Endothelial cell of umbilical vein (primary cell): ENCODE results near the gene GTF3C5. TPM values are rescaled to one million over a fixed set of nuclear protein-coding genes. Genes with fewer than 3 reads are reported as not detected.

Experiments used
- BruUV-seq: library from RNA; stranded (reverse); fragments of 400-500 nt; replicated peaks from 2 replicates; lab custom pipeline; 2021; lab: Mats Ljungman, UMichigan
- CTCF ChIA-PET: fragments of 300-600, 350-600 bp; sonication (Branson Sonifier 250); formaldehyde crosslinking; loops from one replicate; lab custom pipeline; 2021; ENCODE audit warnings: antibody characterized with exemption, inconsistent platforms; lab: Charles Lee
- POLR2A ChIA-PET: fragments of 300-600, 350-600 bp; sonication (Branson Sonifier 250); formaldehyde crosslinking; loops from one replicate; lab custom pipeline; 2021; ENCODE audit warnings: antibody characterized with exemption, inconsistent platforms; lab: Charles Lee
- DNase-seq: peaks from one replicate; pipeline ENCODE4 v3.0.0-alpha.2; 2011; ENCODE audit warnings: low read depth, low spot score
- FAIRE-seq: peaks from 2 replicates; lab custom pipeline; 2011; peaks lifted over from hg19 to GRCh38; lab: Jason Lieb, UNC
- H2AFZ ChIP-seq: 2 replicates; pipeline ENCODE4 v1.6.0; 2012; ENCODE audit warnings: low read depth, low read length, control low read depth, inconsistent platforms
- H3K27ac ChIP-seq: 2 replicates; pipeline ENCODE4 v1.5.1; 2011; ENCODE audit warnings: low read depth, mild to moderate bottlenecking, control low read depth, low read length, moderate library complexity; ENCODE audit not compliant: insufficient read depth
- H3K27me3 ChIP-seq, 2 experiments: 2 replicates each; pipeline versions ENCODE4 v1.6.0 to v1.6.1; 2011; ENCODE audit warnings: low read length in 2 of 2, mixed read lengths in 1 of 2; ENCODE audit not compliant: control insufficient read depth in 2 of 2, insufficient read depth in 2 of 2
- H3K36me3 ChIP-seq, 2 experiments: 2 replicates in 1 of 2; 3 replicates in 1 of 2; pipeline ENCODE4 v1.5.1; 2011; ENCODE audit warnings: low read length in 2 of 2, mild to moderate bottlenecking in 1 of 2, moderate library complexity in 1 of 2; ENCODE audit not compliant: control insufficient read depth in 2 of 2, insufficient read depth in 2 of 2; ENCODE audit errors: extremely low read depth in 1 of 2
- H3K4me1 ChIP-seq: 3 replicates; pipeline ENCODE4 v1.5.1; 2011; ENCODE audit warnings: mild to moderate bottlenecking, low read length; ENCODE audit not compliant: control insufficient read depth, insufficient read depth; ENCODE audit errors: extremely low read depth
- H3K4me2 ChIP-seq: 2 replicates; pipeline ENCODE4 v1.6.1; 2011; ENCODE audit warnings: low read length, control low read depth, mixed read lengths; ENCODE audit not compliant: insufficient read depth
- H3K4me3 ChIP-seq, 3 experiments: fragments of 200-600 bp in 1 of 3; sonication (generic), shearing (Covaris generic) in 1 of 3; replicated peaks in 1 of 3; 2 replicates each; pipeline ENCODE4 v1.5.1; 2011 to 2016; ENCODE audit warnings: control low read depth in 3 of 3, low read length in 3 of 3, mild to moderate bottlenecking in 2 of 3, inconsistent platforms in 1 of 3, low read depth in 1 of 3, moderate library complexity in 1 of 3; ENCODE audit not compliant: insufficient read depth in 1 of 3
- H3K79me2 ChIP-seq: 2 replicates; pipeline ENCODE4 v1.6.0; 2012; ENCODE audit warnings: low read length, inconsistent platforms; ENCODE audit not compliant: control insufficient read depth, insufficient read depth
- H3K9ac ChIP-seq: replicated peaks from 2 replicates; pipeline ENCODE3; 2011; ENCODE audit warnings: low read length, control low read depth; ENCODE audit not compliant: insufficient read depth; ENCODE audit errors: extremely low read depth
- H3K9me1 ChIP-seq: replicated peaks from 3 replicates; pipeline ENCODE4 v1.6.0; 2011; ENCODE audit warnings: mild to moderate bottlenecking, low read length; ENCODE audit not compliant: control insufficient read depth, insufficient read depth; ENCODE audit errors: extremely low read depth
- H3K9me3 ChIP-seq: replicated peaks from 2 replicates; pipeline ENCODE4 v1.5.1; 2012; ENCODE audit warnings: low read length, inconsistent platforms; ENCODE audit not compliant: control insufficient read depth, insufficient read depth
- H4K20me1 ChIP-seq: replicated peaks from 2 replicates; pipeline ENCODE3; 2011; ENCODE audit warnings: mild to moderate bottlenecking, low read length; ENCODE audit not compliant: control insufficient read depth, insufficient read depth; ENCODE audit errors: extremely low read depth
- CTCF ChIP-seq, 2 donors: IDR thresholded peaks; 1 replicate in 1 of 2; 2 replicates in 1 of 2; pipeline ENCODE4 v1.5.1; 2011; ENCODE audit warnings: low read length in 2 of 2, mild to moderate bottlenecking in 2 of 2, moderate library complexity in 2 of 2, control low read depth in 1 of 2, inconsistent platforms in 1 of 2, low read depth in 1 of 2; ENCODE audit not compliant: insufficient read depth in 1 of 2; ENCODE audit errors: extremely low read depth in 1 of 2
- EZH2 ChIP-seq: IDR thresholded peaks from 2 replicates; pipeline ENCODE4 v1.6.1; 2012; ENCODE audit warnings: borderline replicate concordance, low read depth, mild to moderate bottlenecking, moderate library complexity, low read length, inconsistent platforms; ENCODE audit not compliant: severe bottlenecking
- FOS ChIP-seq: IDR thresholded peaks from 2 replicates; pipeline ENCODE4 v1.6.1; 2011; ENCODE audit warnings: mild to moderate bottlenecking, low read length, moderate library complexity, borderline replicate concordance; ENCODE audit not compliant: insufficient read depth
- GATA2 ChIP-seq: IDR thresholded peaks from 2 replicates; pipeline ENCODE4 v1.7.0; 2011; ENCODE audit warnings: low read depth, mild to moderate bottlenecking, moderate library complexity, mixed read lengths, low read length; ENCODE audit not compliant: insufficient read length, insufficient read depth
- JUN ChIP-seq: IDR thresholded peaks from 2 replicates; pipeline ENCODE4 v1.6.1; 2011; ENCODE audit warnings: borderline replicate concordance, low read depth; ENCODE audit not compliant: insufficient read length, insufficient read depth
- MAX ChIP-seq: IDR thresholded peaks from 2 replicates; pipeline ENCODE4 v1.6.1; 2011; ENCODE audit not compliant: insufficient read depth, insufficient read length
- MYC ChIP-seq: IDR thresholded peaks from one replicate; pipeline ENCODE4 v1.6.1; 2011; ENCODE audit warnings: mild to moderate bottlenecking, low read depth, low read length
- POLR2A ChIP-seq: IDR thresholded peaks from 2 replicates; pipeline ENCODE4 v1.6.1; 2012; ENCODE audit warnings: low read depth, mild to moderate bottlenecking, control low read depth, low read length
- POLR2AphosphoS5 ChIP-seq: IDR thresholded peaks from 2 replicates; pipeline ENCODE4 v1.6.1; 2012; ENCODE audit warnings: low read depth, mild to moderate bottlenecking, control low read depth, low read length, moderate library complexity; ENCODE audit not compliant: insufficient read depth
- dilution Hi-C: fragments of 300-500 bp; cut with MboI; formaldehyde crosslinking; loops from one replicate; pipeline ENCODE4 v1.15.0; 2019; ENCODE audit warnings: low sequenced_read_pairs; ENCODE audit not compliant: extremely low pct_ligation_motif_present
- intact Hi-C: fragments of 100-400 bp; cut with micrococcal nuclease; formaldehyde crosslinking; loops from one replicate; pipeline ENCODE4 v1.10.0; 2022
- polyA plus RNA-seq, 4 experiments: library from polyadenylated mRNA; depleted of rRNA in 3 of 4; stranded (reverse) in 3 of 4; unstranded in 1 of 4; fragments of >200 nt; gene quantifications; 2 replicates each; pipeline versions ENCODE4 v1.2.1 to v1.2.3, GENCODE V29; 2011 to 2012; ENCODE audit warnings: missing spikeins in 1 of 4
- total RNA-seq: library from RNA; stranded (reverse); gene quantifications from 2 replicates; pipeline ENCODE4 v1.2.3, GENCODE V29; 2021

The GTF3C5 gene
- total and polyA plus RNA-seq, 2 donors (not counting 3 experiments of a cell fraction or from before 2014, with no cell fraction given), result 65.6 to 73.8 TPM

DNA sequence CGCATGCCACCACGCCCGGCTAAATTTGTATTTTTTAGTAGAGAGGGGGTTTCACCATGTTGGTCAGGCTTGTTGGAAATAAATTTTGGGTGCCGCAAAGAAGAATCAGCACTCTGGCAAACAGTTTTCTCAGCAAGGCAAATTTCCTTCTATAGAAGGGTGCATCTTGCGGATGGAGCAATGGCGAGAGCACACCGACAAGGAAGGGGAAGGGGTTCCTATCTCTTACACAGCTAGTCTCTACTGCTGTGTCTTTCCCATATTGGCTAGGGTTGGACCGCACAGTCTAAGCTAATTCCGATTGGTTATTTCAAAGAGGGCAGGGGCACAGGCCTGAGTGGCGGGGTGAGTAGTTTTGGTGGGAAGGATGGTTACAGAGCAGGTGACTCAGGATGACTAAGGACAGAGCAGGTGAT, 707 bp downstream of the GTF3C5 start:
- Histone ChIP-seq H3K4me3 (peak overlapping the region; percentile 85 to 93 (median 92)), H3K4me1 (peaks cover 8% of the 10 kb centered on the region), H2AFZ (no peak overlapping the region), H3K36me3 (peaks cover 0 to 2% of the 10 kb centered on the region in 2 experiments), H3K9me1 (no peaks in the 10 kb centered on the region), H3K27ac (no peak overlapping the region), H3K79me2 (peaks cover 57% of the 10 kb centered on the region), H4K20me1 (no peaks in the 10 kb centered on the region), H3K27me3 (no peaks in the 10 kb centered on the region), H3K9ac (peak overlapping the region; percentile 94), H3K4me2 (peak overlapping the region; percentile 78), H3K9me3 (no peaks in the 10 kb centered on the region)
- CTCF ChIA-PET, result interaction anchor here (1.2 to 2.2 kb wide), 5 partner anchors 9 to 113 kb away, joined by 3 to 34 read pairs (median 6); no protein-coding TSS in a partner anchor
- FAIRE-seq, result no peak
- DNase-seq, result no peak
- BruUV-seq, result no TSS peak
- dilution Hi-C loops, result no loop called here
- intact Hi-C loops, result no loop called here
- POLR2A ChIA-PET, result no interaction called here
- TF ChIP-seq JUN, result no peak
- no peak for TF ChIP-seq MYC
- TF ChIP-seq FOS, result no peak
- no peak for TF ChIP-seq MAX
- no peak for TF ChIP-seq GATA2
- no peak for TF ChIP-seq EZH2
- TF ChIP-seq POLR2A, result no peak
- no peak for TF ChIP-seq POLR2AphosphoS5
- no peak for TF ChIP-seq CTCF (IDR thresholded peaks at IDR 0.05; ENCODE audit: extremely low read depth in 1 of 2, insufficient read depth in 1 of 2, low read depth in 1 of 2, low read length in 2 of 2)
